GM15510 (cell line): Measurements from ENCODE around the gene ME3.

ENCODE experiments used
- POLR2A ChIP-seq: IDR thresholded peaks from 3 replicates; pipeline ENCODE4 v1.6.1; 2011; ENCODE audit warnings: borderline replicate concordance; ENCODE audit not compliant: insufficient read length; ENCODE audit errors: extremely low read depth

The ME3 gene

GRCh38 chr11:86483940-86484794 is 188.2 kb downstream of the ME3 start:
- no peak for TF ChIP-seq POLR2A

GRCh38 chr11:86483610-86483939 is 188.8 kb downstream of the ME3 start:
- TF ChIP-seq POLR2A: no peak

- no peak for TF ChIP-seq POLR2A
These were observed 189.7 kb downstream of the ME3 start for GRCh38 chr11:86482692-86483091.

DNA sequence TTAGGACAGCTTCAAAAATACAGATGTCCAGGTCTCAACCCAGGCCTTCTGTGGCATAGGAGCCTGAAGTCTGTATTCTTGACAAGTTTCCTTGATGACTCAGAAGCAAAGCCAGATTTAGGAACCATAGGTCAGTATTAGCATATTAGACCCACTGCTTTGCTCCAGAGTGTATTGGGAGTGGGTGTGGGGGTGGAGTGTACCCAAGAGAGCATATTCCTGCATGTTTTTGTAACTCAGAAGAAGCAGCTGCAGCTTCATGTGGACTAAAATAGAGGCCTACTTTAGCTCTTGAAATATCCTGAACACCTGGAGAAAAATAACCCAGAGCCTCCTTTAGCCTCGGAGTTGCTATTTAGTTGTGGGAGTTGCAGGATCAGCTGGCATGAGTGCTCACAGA is 191.0 kb downstream of the ME3 start:
- no peak for TF ChIP-seq POLR2A

DNA sequence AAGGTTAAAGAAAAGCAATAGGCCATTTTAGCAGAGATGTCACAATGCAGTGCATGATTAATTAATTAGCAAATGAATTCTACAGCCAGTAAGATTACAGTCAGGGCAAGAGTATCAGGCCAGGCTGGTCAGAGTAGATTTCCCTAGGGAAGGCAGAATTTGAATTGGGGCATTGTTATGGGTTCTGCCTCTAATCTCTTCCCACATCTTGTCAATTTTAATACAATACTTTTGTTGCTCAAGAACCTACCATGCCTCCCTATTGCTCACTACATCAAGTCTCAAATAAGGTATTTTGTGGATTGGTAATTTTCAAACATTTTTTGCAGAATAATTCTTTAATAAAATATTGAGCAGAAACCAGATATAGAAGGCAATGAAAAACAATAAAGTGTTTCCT is 194.1 kb downstream of the ME3 start:
- TF ChIP-seq POLR2A: no peak

GRCh38 chr11:86477495-86478155 is 194.8 kb downstream of the ME3 start:
- no peak for TF ChIP-seq POLR2A

DNA sequence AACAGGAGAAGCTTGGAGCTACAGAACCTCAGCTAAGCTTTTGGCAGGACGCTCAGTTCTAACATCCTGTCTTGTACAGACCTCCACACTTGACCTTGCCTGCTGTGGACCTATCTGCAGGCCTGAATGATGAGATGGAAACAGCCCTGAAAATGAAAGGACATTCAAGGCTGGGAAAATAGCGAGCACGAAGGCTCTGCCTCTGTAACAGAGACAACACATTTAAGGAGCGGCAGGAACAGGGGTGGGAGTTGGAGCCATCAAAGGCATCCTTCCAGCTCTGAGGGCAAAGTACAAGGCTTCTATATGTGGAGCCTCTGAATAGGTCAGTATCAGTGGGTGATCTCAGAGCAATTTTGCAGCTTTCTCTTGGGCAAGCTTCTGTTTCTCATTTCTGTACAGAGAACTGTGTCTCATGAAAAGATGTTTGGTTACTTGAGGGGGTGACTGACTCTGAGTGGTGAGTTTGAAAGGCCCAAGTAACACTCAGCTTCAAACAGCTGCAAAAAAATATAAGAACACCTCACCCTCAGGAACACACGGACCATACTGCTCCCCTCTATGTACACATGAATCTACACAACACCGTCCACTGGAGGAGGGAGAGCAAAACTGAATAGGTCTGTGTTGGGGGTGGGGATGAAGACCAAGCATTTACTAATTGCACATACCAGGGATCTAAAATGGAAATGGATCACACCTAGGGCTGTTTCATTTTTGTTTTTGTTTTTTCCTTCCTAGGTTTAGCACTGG is 196.1 kb downstream of the ME3 start:
- TF ChIP-seq POLR2A: no peak

DNA sequence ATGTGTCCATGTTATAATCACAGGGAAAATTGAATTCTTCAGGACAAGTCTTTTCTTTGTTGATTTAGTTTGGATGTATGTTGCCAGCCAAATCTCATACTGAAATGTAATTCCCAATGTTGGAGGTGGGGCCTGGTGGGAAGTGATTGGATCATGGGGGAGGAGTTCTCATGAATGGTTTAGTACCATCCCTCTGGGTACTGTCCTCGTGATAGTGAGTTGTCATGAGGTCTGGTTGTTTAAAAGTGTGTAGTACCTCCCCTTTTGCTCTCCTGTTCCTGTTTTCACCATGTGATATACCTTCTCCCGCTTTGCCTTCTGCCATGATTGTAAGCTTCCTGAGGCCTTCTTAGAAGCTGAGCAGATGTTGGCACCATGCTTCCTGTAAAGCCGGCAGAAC is 197.4 kb downstream of the ME3 start:
- no peak for TF ChIP-seq POLR2A

- no peak for TF ChIP-seq POLR2A
These were observed 198.2 kb downstream of the ME3 start for GRCh38 chr11:86473991-86474833.

DNA sequence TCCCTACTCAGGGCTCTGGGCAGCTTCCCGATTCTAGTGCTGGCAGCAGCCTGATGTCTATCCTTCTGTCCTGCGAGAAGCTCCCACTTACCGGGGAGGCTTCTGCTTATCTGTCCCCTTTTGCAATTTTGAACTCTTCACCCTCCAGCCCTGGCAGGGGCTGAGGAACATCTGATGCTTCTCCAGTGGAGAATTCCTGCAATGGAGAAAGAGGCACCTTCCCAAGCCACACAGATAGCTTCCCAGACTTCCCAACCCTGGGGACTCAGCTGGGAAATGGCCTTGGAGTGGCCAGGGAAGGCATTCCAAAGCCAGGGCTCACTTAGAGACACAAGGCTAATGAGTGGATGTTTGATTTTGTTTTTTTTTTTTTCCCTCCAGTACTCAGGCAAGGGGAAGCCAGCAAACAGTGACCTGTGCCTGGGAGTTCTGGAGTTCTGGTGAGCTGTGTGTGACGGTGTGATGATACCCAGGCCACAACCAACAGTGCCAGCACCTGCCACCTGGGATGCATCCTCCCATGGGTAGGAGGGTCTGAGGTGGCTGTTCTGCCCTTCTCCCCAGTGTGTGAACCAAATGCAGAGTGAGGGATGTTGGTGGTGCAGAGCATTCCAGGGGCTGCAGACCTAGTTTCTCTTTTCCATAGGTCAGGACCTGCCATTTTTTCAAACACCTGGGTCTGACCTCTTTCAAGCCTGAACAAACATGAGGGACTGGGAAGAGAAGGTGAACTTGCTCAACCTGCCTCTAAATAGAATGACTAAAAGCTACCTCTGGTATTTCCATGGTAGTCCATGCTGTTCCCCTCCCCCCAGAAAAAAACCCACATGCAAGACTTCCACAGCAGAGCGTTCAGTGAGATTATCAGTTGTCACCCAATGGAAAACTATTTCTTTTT is 202.7 kb downstream of the ME3 start:
- no peak for TF ChIP-seq POLR2A

DNA sequence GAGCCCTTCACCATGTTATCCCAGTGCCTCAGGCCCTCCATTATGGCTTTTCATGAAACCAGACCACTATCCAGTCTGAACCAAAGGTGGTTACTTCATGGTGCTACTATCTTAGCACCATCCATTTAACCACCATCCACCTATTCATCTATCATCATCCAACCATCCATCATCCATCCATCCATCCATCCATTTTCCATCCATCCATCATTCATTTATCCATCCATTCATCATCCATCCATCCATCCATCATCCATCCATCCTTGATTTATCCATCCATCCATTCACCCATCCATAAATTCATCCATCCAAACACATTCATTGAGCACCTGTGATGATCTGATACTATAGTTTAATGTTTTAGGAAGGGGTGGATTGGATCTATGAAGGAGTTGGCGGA is 204.2 kb downstream of the ME3 start:
- TF ChIP-seq POLR2A: no peak

- TF ChIP-seq POLR2A: no peak
These were observed 207.8 kb downstream of the ME3 start for GRCh38 chr11:86464509-86465221.

GRCh38 chr11:86463955-86464354 is 208.5 kb downstream of the ME3 start:
- TF ChIP-seq POLR2A: no peak

GRCh38 chr11:86463120-86463519 is 209.3 kb downstream of the ME3 start:
- no peak for TF ChIP-seq POLR2A

DNA sequence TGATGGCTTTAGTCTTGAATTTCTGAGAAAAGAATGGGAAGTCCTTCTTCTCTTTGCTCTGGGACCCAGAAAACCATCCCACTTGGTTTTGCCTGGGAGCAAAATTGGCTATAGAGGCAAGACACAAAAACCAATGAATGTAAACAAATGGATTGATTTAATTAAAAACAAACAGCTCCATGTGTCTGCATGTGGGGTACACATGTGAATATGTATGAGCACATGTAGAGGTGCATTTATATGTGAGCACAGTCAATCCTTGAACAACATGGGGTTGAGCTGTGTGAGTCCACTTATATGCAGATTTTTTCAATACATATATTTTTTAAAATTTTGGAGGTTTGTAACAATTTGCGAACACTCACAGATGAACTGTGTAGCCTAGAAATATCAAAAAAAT is 210.5 kb downstream of the ME3 start:
- TF ChIP-seq POLR2A: no peak
